Calu3 (cell line): ENCODE results near the gene EIF5. TPM values are rescaled to one million over a fixed set of nuclear protein-coding genes. Genes with fewer than 3 reads are reported as not detected.

Experiments
- BruUV-seq: library from RNA; stranded (reverse); fragments of 400-500 nt; replicated peaks from 2 replicates; lab custom pipeline; 2021; lab: Mats Ljungman, UMichigan
- CTCF ChIA-PET: fragments of 300-600 bp; sonication (Branson Sonifier 250); formaldehyde crosslinking; loops from one replicate; lab custom pipeline; 2022; ENCODE audit warnings: antibody characterized with exemption; lab: Charles Lee
- DNase-seq: peaks from one replicate; pipeline ENCODE4 v3.0.0; 2022
- H3K27ac Mint-ChIP-seq: one replicate; pipeline ENCODE4 v1.8.0; 2022; ENCODE audit warnings: mixed read lengths; ENCODE audit not compliant: unreplicated experiment
- H3K27me3 Mint-ChIP-seq: one replicate; pipeline ENCODE4 v1.8.0; 2022; ENCODE audit warnings: mixed read lengths; ENCODE audit not compliant: unreplicated experiment
- H3K36me3 Mint-ChIP-seq: one replicate; pipeline ENCODE4 v1.8.0; 2022; ENCODE audit warnings: mild to moderate bottlenecking, moderate library complexity, mixed read lengths; ENCODE audit not compliant: insufficient read depth, unreplicated experiment
- H3K4me1 Mint-ChIP-seq: one replicate; pipeline ENCODE4 v1.8.0; 2022; ENCODE audit warnings: mild to moderate bottlenecking, low read depth, mixed read lengths; ENCODE audit not compliant: unreplicated experiment
- H3K4me3 Mint-ChIP-seq: one replicate; pipeline ENCODE4 v1.8.0; 2022; ENCODE audit warnings: mild to moderate bottlenecking, low read depth, moderate library complexity, mixed read lengths; ENCODE audit not compliant: unreplicated experiment
- H3K9me3 Mint-ChIP-seq: one replicate; pipeline ENCODE4 v1.8.0; 2022; ENCODE audit warnings: low read depth, mixed read lengths; ENCODE audit not compliant: unreplicated experiment
- intact Hi-C: fragments of 100-400 bp; cut with micrococcal nuclease; formaldehyde crosslinking; loops from one replicate; pipeline ENCODE4 v1.10.0; 2022; ENCODE audit not compliant: unreplicated experiment
- total RNA-seq: library from RNA; stranded (reverse); gene quantifications from 2 replicates; pipeline ENCODE4 v1.2.3, GENCODE V29; 2022
- TF ChIP-seq, protein P1 (sequence below): fragments of 200-600 bp; IDR thresholded peaks from one replicate; pipeline ENCODE4 v1.8.0; 2022; ENCODE audit warnings: antibody characterized with exemption; ENCODE audit not compliant: unreplicated experiment

Gene EIF5
- total RNA-seq, 1 experiment from 2014 or later: 328 TPM

GRCh38 chr14:103311171-103311997, 22.7 kb upstream of the EIF5 start:
- H3K36me3 Mint-ChIP-seq: no peaks in the 10 kb centered on the region
- H3K27ac Mint-ChIP-seq: no peak overlapping the region
- H3K4me3 Mint-ChIP-seq: no peak overlapping the region
- peaks cover 42% of the 10 kb centered on the region for H3K27me3 Mint-ChIP-seq
- no peaks in the 10 kb centered on the region for H3K9me3 Mint-ChIP-seq
- intact Hi-C loops: no loop called here
- no TSS peak for BruUV-seq
- TF ChIP-seq, protein P1, sequence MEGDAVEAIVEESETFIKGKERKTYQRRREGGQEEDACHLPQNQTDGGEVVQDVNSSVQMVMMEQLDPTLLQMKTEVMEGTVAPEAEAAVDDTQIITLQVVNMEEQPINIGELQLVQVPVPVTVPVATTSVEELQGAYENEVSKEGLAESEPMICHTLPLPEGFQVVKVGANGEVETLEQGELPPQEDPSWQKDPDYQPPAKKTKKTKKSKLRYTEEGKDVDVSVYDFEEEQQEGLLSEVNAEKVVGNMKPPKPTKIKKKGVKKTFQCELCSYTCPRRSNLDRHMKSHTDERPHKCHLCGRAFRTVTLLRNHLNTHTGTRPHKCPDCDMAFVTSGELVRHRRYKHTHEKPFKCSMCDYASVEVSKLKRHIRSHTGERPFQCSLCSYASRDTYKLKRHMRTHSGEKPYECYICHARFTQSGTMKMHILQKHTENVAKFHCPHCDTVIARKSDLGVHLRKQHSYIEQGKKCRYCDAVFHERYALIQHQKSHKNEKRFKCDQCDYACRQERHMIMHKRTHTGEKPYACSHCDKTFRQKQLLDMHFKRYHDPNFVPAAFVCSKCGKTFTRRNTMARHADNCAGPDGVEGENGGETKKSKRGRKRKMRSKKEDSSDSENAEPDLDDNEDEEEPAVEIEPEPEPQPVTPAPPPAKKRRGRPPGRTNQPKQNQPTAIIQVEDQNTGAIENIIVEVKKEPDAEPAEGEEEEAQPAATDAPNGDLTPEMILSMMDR: no peak
- no peaks in the 10 kb centered on the region for H3K4me1 Mint-ChIP-seq
- no peak for DNase-seq
- CTCF ChIA-PET: interaction anchor here (0.6 to 0.7 kb wide), 2 partner anchors 11 to 582 kb away, joined by 3 to 7 read pairs; no protein-coding TSS in a partner anchor

GRCh38 chr14:103312006-103312635, 21.9 kb upstream of the EIF5 start:
- no peaks in the 10 kb centered on the region for H3K36me3 Mint-ChIP-seq
- DNase-seq: no peak
- intact Hi-C loops: no loop called here
- H3K4me1 Mint-ChIP-seq: no peaks in the 10 kb centered on the region
- H3K27ac Mint-ChIP-seq: no peak overlapping the region
- BruUV-seq: no TSS peak
- H3K4me3 Mint-ChIP-seq: no peak overlapping the region
- TF ChIP-seq, protein P1: no peak
- CTCF ChIA-PET: interaction anchor here (0.7 kb wide), 1 partner anchor 10 kb away, joined by 3 read pairs; no protein-coding TSS in a partner anchor
- no peaks in the 10 kb centered on the region for H3K9me3 Mint-ChIP-seq
- peaks cover 42% of the 10 kb centered on the region for H3K27me3 Mint-ChIP-seq

- Mint-ChIP-seq H3K4me1 (no peaks in the 10 kb centered on the region), H3K9me3 (no peaks in the 10 kb centered on the region), H3K36me3 (no peaks in the 10 kb centered on the region), H3K27ac (no peak overlapping the region), H3K27me3 (peaks cover 28% of the 10 kb centered on the region), H3K4me3 (no peak overlapping the region)
- CTCF ChIA-PET: no interaction called here
- no TSS peak for BruUV-seq
- intact Hi-C loops: no loop called here
- TF ChIP-seq, protein P1: no peak
- DNase-seq: no peak
Observed at GRCh38 chr14:103313704-103314103, 20.3 kb upstream of the EIF5 start.

GRCh38 chr14:103314496-103315277, 19.4 kb upstream of the EIF5 start:
- no peak for DNase-seq
- Mint-ChIP-seq H3K36me3 (no peaks in the 10 kb centered on the region), H3K9me3 (no peaks in the 10 kb centered on the region), H3K4me1 (no peaks in the 10 kb centered on the region), H3K4me3 (no peak overlapping the region), H3K27me3 (peaks cover 21% of the 10 kb centered on the region), H3K27ac (no peak overlapping the region)
- intact Hi-C loops: no loop called here
- TF ChIP-seq, protein P1: no peak
- no TSS peak for BruUV-seq
- CTCF ChIA-PET: interaction anchor here (0.7 kb wide), 1 partner anchor 211 kb away, joined by 5 read pairs; no protein-coding TSS in a partner anchor
